Thyroid gland (tissue), 4 donors: ENCODE data around the gene ZNF281. TPM values are rescaled to one million over a fixed set of nuclear protein-coding genes. Genes with fewer than 3 reads are reported as not detected.

Experiments used
- DNase-seq, 2 donors: peaks; one replicate each; pipeline ENCODE4 v3.0.0-alpha.2; 2019
- H3K27ac ChIP-seq, 3 donors: fragments of 200-600 bp; sonication (generic); 1 replicate in 2 of 3; 2 replicates in 1 of 3; pipeline ENCODE4 v1.5.1; 2016 to 2019; ENCODE audit warnings: mild to moderate bottlenecking in 1 of 3, moderate library complexity in 1 of 3
- H3K27me3 ChIP-seq: fragments of 200-600 bp; sonication (generic); one replicate; pipeline ENCODE4 v1.5.1; 2019
- H3K36me3 ChIP-seq, 2 donors: fragments of 200-600 bp; sonication (generic); one replicate each; pipeline ENCODE4 v1.5.1; 2016 to 2019
- H3K4me1 ChIP-seq, 2 donors: fragments of 200-600 bp; sonication (generic); one replicate each; pipeline ENCODE4 v1.5.1; 2017 to 2019
- H3K4me3 ChIP-seq, 3 donors: fragments of 200-600 bp; sonication (generic); replicated peaks in 1 of 3; 1 replicate in 2 of 3; 2 replicates in 1 of 3; pipeline ENCODE4 v1.5.1; 2016; ENCODE audit warnings: mild to moderate bottlenecking in 1 of 3
- H3K9me3 ChIP-seq: fragments of 200-600 bp; sonication (generic); one replicate; pipeline ENCODE4 v1.5.1; 2017
- POLR2A ChIP-seq, 2 donors: fragments of 450-650 bp; IDR thresholded peaks; one replicate each; pipeline ENCODE4 v1.6.1; 2017; ENCODE audit warnings: antibody characterized with exemption in 2 of 2, mild to moderate bottlenecking in 2 of 2, moderate library complexity in 1 of 2
- WGBS, 2 donors: methylation state at CpG; one replicate each; pipeline ENCODE4 v1.1.5; 2017; 5-methylcytosine and 5-hydroxymethylcytosine counted together
- intact Hi-C: fragments of 100-400 bp; cut with DNase I; formaldehyde crosslinking; loops from one replicate; pipeline ENCODE4 v1.15.1; 2023
- total RNA-seq, 4 donors: library from RNA; depleted of rRNA; stranded (reverse); fragments of >200 nt; gene quantifications; one replicate each; pipeline ENCODE4 v1.2.3, GENCODE V29; 2016
- TF ChIP-seq, protein P1 (sequence below), 6 experiments: fragments of 200-600 bp in 3 of 6; fragments of 450-650 bp in 3 of 6; sonication (generic) in 3 of 6; IDR thresholded peaks; one replicate each; pipeline ENCODE4 v1.5.1; 2016 to 2019; ENCODE audit warnings: antibody characterized with exemption in 6 of 6, mild to moderate bottlenecking in 2 of 6, inconsistent platforms in 1 of 6, moderate library complexity in 1 of 6

Gene ZNF281
- total RNA-seq, 4 donors from 2014 or later, result 9.8 to 16.9 (median 12.5) TPM

DNA sequence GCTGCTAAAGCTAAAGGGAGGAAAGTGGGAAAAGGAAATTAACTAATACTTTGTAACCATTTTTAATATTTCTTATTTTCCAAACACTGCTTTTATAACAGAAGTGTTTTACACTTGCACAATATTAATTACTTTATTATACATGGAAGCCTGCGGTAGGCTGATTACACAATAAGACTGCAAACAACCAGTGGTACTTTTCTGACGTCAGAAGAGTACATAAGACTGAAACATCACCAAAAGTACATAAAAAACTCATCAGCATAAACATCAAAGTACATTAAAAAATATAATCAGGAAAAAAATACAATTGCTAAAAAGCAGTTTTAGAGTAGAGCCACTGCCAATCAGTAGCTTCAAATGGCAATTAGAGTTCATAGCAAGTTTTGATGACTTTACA is 4.6 kb downstream of the ZNF281 start:
- Histone ChIP-seq H3K27ac (no peak overlapping the region), H3K27me3 (no peaks in the 10 kb centered on the region), H3K4me1 (peaks cover 28% of the 10 kb centered on the region in 2 donors), H3K9me3 (no peaks in the 10 kb centered on the region), H3K4me3 (no peak overlapping the region), H3K36me3 (no peaks in the 10 kb centered on the region)
- intact Hi-C loops, result no loop called here
- TF ChIP-seq POLR2A (IDR thresholded peaks at IDR 0.05), result no peak
- TF ChIP-seq, protein P1, sequence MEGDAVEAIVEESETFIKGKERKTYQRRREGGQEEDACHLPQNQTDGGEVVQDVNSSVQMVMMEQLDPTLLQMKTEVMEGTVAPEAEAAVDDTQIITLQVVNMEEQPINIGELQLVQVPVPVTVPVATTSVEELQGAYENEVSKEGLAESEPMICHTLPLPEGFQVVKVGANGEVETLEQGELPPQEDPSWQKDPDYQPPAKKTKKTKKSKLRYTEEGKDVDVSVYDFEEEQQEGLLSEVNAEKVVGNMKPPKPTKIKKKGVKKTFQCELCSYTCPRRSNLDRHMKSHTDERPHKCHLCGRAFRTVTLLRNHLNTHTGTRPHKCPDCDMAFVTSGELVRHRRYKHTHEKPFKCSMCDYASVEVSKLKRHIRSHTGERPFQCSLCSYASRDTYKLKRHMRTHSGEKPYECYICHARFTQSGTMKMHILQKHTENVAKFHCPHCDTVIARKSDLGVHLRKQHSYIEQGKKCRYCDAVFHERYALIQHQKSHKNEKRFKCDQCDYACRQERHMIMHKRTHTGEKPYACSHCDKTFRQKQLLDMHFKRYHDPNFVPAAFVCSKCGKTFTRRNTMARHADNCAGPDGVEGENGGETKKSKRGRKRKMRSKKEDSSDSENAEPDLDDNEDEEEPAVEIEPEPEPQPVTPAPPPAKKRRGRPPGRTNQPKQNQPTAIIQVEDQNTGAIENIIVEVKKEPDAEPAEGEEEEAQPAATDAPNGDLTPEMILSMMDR (IDR thresholded peaks at IDR 0.05), result no peak
- 81 to 84% methylated on average over 2 of the region's 2 CpGs for WGBS, 2 donors
- no peak for DNase-seq

DNA sequence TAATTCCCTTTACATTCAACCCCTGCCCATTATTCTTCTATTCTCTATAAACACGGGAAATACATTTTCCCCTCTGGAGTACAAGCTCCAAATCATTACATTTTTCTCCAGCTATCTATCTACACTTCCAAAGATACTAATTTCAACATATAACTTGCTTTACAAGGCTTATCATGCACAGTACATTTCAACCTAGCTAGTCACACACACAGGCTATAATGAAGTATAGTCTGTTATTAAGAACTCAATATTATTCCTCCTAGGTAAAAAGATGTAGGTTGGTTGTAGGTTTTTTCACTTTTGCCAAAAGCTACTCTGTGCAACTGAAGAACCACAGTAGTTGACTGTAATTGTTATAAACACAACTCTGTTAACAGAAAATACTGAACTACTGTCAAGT is 8.1 kb downstream of the ZNF281 start:
- intact Hi-C loops, result no loop called here
- no peak overlapping the region for H3K27ac ChIP-seq
- no peaks in the 10 kb centered on the region for H3K36me3 ChIP-seq
- H3K4me1 ChIP-seq, result peaks cover 7 to 10% of the 10 kb centered on the region in 2 donors
- 92 to 94% methylated on average over 1 of the region's 1 CpG for WGBS, 2 donors
- TF ChIP-seq POLR2A (IDR thresholded peaks at IDR 0.05), result no peak
- TF ChIP-seq, protein P1 (IDR thresholded peaks at IDR 0.05), result no peak
- no peak for DNase-seq
- H3K27me3 ChIP-seq, result no peaks in the 10 kb centered on the region
- no peak overlapping the region for H3K4me3 ChIP-seq
- H3K9me3 ChIP-seq, result no peaks in the 10 kb centered on the region

DNA sequence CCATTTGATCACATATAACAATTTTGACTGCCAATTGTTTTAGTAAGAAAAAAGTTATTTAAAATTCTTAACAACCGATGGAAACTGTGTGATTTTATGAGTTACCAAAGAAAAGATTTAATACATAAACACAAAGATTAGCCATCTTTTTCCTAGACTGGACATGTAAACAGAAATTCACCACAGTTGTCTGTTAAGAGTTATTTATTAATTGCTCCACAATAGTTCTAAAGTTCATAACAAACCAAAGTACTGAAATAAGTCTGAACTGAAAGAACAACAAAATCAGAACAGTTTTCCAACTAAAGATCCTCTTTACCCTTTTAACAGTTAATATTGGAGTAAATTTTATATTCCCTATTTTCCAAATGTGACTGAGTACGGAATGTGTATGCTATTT is 8.6 kb downstream of the ZNF281 start:
- intact Hi-C loops, result no loop called here
- Histone ChIP-seq H3K27me3 (no peaks in the 10 kb centered on the region), H3K4me3 (no peak overlapping the region), H3K4me1 (peaks cover 5 to 10% of the 10 kb centered on the region in 2 donors), H3K36me3 (no peaks in the 10 kb centered on the region), H3K9me3 (no peaks in the 10 kb centered on the region), H3K27ac (no peak overlapping the region)
- WGBS, 2 donors, result 95 to 96% methylated on average over 2 of the region's 2 CpGs
- no peak for DNase-seq
- TF ChIP-seq, protein P1 (IDR thresholded peaks at IDR 0.05), result no peak

DNA sequence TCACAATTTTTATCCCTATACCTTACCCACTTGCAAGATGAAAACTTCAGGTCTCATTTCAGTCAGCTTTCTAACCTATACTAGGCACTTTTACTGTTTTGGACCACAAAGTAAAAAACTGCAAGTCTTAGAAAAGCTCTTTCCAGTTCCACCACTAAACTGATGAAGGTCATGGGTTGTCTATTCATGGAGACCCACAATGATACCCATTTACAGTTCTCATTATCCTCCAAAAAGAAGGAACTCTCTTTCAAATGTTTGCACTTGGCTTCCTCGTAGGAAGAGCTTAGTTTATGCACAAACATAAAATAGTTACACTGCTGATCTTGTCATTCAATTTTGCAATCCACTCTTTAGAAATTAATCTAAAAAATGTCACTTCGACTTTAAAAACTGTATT is 9.3 kb downstream of the ZNF281 start:
- 95% methylated on average over 2 of the region's 2 CpGs for WGBS, 2 donors
- intact Hi-C loops, result no loop called here
- H3K27me3 ChIP-seq, result no peaks in the 10 kb centered on the region
- no peak overlapping the region for H3K27ac ChIP-seq
- no peaks in the 10 kb centered on the region for H3K36me3 ChIP-seq
- TF ChIP-seq POLR2A (IDR thresholded peaks at IDR 0.05), result no peak
- no peak for DNase-seq
- H3K9me3 ChIP-seq, result no peaks in the 10 kb centered on the region
- H3K4me1 ChIP-seq, result peaks cover 0 to 3% of the 10 kb centered on the region in 2 donors
- no peak overlapping the region for H3K4me3 ChIP-seq

DNA sequence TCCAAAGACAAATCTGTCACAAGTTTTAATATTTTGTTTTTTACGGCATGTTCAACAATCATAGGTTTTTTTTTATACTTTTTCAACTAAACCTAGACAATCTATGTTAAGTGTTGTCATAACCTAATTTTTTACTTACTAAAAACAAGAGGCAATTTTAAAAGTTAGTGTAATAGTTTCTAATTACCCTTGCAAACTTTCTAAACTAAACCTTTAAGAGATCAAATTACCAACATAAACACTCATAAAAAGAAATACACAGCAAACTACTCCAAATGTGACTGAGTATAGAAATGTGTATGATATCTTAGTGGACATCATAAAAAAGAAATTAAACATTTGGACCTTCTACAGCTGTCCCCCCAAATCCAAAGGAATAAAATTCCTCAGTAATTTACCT is 10.0 kb downstream of the ZNF281 start:
- WGBS, 2 donors, result 97% methylated on average over 1 of the region's 1 CpG
- no peak for DNase-seq
- H3K27ac ChIP-seq, result no peak overlapping the region
- no peaks in the 10 kb centered on the region for H3K9me3 ChIP-seq
- no peak for TF ChIP-seq POLR2A (IDR thresholded peaks at IDR 0.05)
- TF ChIP-seq, protein P1 (IDR thresholded peaks at IDR 0.05), result no peak
- H3K36me3 ChIP-seq, result no peaks in the 10 kb centered on the region
- H3K4me1 ChIP-seq, result no peaks in the 10 kb centered on the region
- H3K27me3 ChIP-seq, result no peaks in the 10 kb centered on the region
- H3K4me3 ChIP-seq, result no peak overlapping the region
- intact Hi-C loops, result no loop called here

DNA sequence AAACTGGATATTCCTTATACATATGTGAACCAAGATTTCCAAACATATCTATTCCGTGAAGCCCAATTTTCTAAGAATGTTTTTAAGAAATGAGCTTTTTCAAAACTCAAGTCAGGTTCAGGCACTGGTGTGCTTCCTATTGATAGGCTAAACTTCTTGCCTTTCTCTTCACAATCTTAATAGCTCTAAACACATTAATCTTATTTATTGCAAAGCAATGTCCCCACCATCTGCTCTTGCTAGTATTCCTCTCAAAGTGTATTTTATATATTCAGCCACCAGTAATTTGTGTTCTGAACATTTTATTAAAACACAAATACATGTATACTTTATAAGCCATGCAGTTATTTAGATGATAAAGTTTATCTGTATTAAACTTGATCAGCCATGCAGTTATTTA is 11.5 kb downstream of the ZNF281 start:
- Histone ChIP-seq H3K36me3 (no peaks in the 10 kb centered on the region), H3K4me3 (no peak overlapping the region), H3K27me3 (no peaks in the 10 kb centered on the region), H3K9me3 (no peaks in the 10 kb centered on the region), H3K27ac (no peak overlapping the region), H3K4me1 (no peaks in the 10 kb centered on the region)
- TF ChIP-seq, protein P1 (IDR thresholded peaks at IDR 0.05), result no peak
- TF ChIP-seq POLR2A (IDR thresholded peaks at IDR 0.05), result no peak
- WGBS, 2 donors, result 94 to 98% methylated on average over 1 of the region's 1 CpG
- intact Hi-C loops, result no loop called here
- no peak for DNase-seq
